HG02870 (cell line): Measurements from ENCODE around the gene ZBTB47.

Experiments used
- ATAC-seq: cut with Tn5 transposase; IDR thresholded peaks from one replicate; pipeline ENCODE4 v1.9.1; 2021; ENCODE audit warnings: mild to moderate bottlenecking, moderate library complexity; ENCODE audit not compliant: unreplicated experiment

Gene ZBTB47

GRCh38 chr3:42711491-42712343 lies 58.2 kb downstream of the ZBTB47 start:
- no peak for ATAC-seq

GRCh38 chr3:42712344-42712648 lies 58.8 kb downstream of the ZBTB47 start:
- ATAC-seq = no peak

- no peak for ATAC-seq
Measured at GRCh38 chr3:42712688-42713372, 59.3 kb downstream of the ZBTB47 start.

GRCh38 chr3:42713747-42714146 lies 60.2 kb downstream of the ZBTB47 start:
- ATAC-seq = no peak

- ATAC-seq = no peak
Measured at GRCh38 chr3:42714171-42714852, 60.8 kb downstream of the ZBTB47 start.
